ENCODE results near the gene MGMT. TPM values are rescaled to one million over a fixed set of nuclear protein-coding genes. Genes with fewer than 3 reads are reported as not detected.

MGMT gene
- total and polyA plus RNA-seq, 4 experiments from 2014 or later = 18.5 to 31.3 (median 24.4) TPM

DNA sequence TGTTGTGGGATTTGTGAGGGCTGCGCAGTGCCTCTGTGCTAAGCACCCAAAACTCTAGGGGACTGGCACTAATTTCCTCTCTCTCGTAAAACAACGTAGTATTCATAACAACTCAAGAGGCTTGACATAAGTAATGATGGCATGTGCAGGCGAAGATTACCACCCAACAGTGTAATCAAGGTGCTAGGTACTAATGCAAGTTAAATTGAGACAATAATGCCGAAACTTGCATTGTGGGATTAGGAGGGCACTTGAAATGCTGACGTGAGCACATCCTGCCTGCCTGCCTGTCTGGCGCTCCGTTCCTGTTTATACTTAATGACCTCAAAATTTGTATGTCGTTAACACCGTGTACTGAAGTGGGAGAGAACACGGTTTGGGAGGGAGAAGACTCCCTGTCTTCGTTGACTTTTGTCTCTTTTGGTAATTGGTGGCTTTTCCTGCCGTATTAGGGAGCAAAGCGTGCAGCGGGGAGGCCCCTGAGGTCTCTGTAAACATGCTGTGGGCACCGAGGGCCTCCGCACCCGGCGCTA lies 139.0 kb downstream of the MGMT start:
- no peak overlapping the region for H3K27ac Mint-ChIP-seq
- CTCF ChIA-PET (ENCODE audit: partially characterized antibody) = no interaction called here

GRCh38 chr10:129607607-129608109 lies 140.6 kb downstream of the MGMT start:
- intact Hi-C loops (cut with micrococcal nuclease) = no loop called here

More for the DNA sequence above, 139.0 kb downstream of the MGMT start:
- H3K9me3 ChIP-seq (ENCODE audit: control insufficient read depth in 1 of 2, low read length in 2 of 2) = no peaks in the 10 kb centered on the region
- H3K36me3 ChIP-seq (ENCODE audit: insufficient read depth, low read length) = no peaks in the 10 kb centered on the region
- peaks cover 32 to 62% of the 10 kb centered on the region in 2 donors for H3K36me3 Mint-ChIP-seq
- POLR2A ChIA-PET (ENCODE audit: partially characterized antibody) = no interaction called here
- H3K4me3 ChIP-seq (ENCODE audit: low read length in 2 of 2) = no peak overlapping the region
- no peak overlapping the region for H3K27ac ChIP-seq (ENCODE audit: low read depth, low read length)
- H3K4me1 ChIP-seq (ENCODE audit: insufficient read depth, low read length) = no peaks in the 10 kb centered on the region
- DNase-seq = no peak
- peaks cover 0 to 24% (median 5%) of the 10 kb centered on the region in 8 donors for H3K9me3 Mint-ChIP-seq
- no peaks in the 10 kb centered on the region for H3K27me3 Mint-ChIP-seq
- H3K27me3 ChIP-seq (ENCODE audit: insufficient read depth, low read length) = no peaks in the 10 kb centered on the region
- no peak overlapping the region for H3K4me3 Mint-ChIP-seq
- H3K4me1 Mint-ChIP-seq = peaks cover 0 to 4% (median under 1%) of the 10 kb centered on the region in 4 donors
- intact Hi-C loops (cut with micrococcal nuclease) = no loop called here

GRCh38 chr10:129608653-129609052 lies 141.6 kb downstream of the MGMT start:
- peaks cover 0 to 4% (median 2%) of the 10 kb centered on the region in 4 donors for H3K4me1 Mint-ChIP-seq

More at GRCh38 chr10:129607607-129608109, 140.6 kb downstream of the MGMT start:
- Histone ChIP-seq H3K4me1 (ENCODE audit: insufficient read depth, low read length) (no peaks in the 10 kb centered on the region), H3K27ac (ENCODE audit: low read depth, low read length) (no peak overlapping the region), H3K4me3 (ENCODE audit: low read length in 2 of 2) (no peak overlapping the region), H3K27me3 (ENCODE audit: insufficient read depth, low read length) (no peaks in the 10 kb centered on the region), H3K36me3 (ENCODE audit: insufficient read depth, low read length) (no peaks in the 10 kb centered on the region), H3K9me3 (ENCODE audit: control insufficient read depth in 1 of 2, low read length in 2 of 2) (no peaks in the 10 kb centered on the region)
- H3K27me3 Mint-ChIP-seq = no peaks in the 10 kb centered on the region
- peaks cover 32 to 67% of the 10 kb centered on the region in 2 donors for H3K36me3 Mint-ChIP-seq
- H3K4me3 Mint-ChIP-seq = no peak overlapping the region
- ChIA-PET POLR2A (ENCODE audit: partially characterized antibody) (no interaction called here), CTCF (ENCODE audit: partially characterized antibody) (no interaction called here)
- DNase-seq = no peak
- no peak overlapping the region for H3K27ac Mint-ChIP-seq
- peaks cover 0 to 4% (median under 1%) of the 10 kb centered on the region in 4 donors for H3K4me1 Mint-ChIP-seq
- peaks cover 0 to 36% (median 6%) of the 10 kb centered on the region in 8 donors for H3K9me3 Mint-ChIP-seq

DNA sequence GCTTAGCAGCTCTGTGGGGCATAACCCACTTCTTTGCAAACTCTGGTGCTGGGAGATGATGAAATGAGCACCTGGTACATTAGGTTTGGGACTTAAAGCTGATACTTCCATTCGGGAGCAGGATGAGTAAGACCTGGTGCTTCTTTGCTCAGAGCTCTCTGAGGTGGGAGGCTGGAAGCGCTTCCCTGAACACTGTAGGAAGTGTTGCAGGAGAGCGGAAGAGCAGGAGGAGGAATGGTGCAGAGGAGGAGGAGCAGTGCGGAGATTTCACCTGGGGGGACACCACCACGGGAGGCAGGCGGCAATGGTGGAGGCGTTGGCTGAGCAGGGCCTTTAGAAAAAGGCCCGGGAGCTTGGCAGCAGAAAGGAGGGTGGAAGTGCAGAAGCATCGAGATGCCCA lies 142.5 kb downstream of the MGMT start:
- CTCF ChIA-PET (ENCODE audit: partially characterized antibody) = no interaction called here

More at GRCh38 chr10:129608653-129609052, 141.6 kb downstream of the MGMT start:
- intact Hi-C loops (cut with micrococcal nuclease) = no loop called here
- Histone ChIP-seq H3K27me3 (ENCODE audit: insufficient read depth, low read length) (no peaks in the 10 kb centered on the region), H3K27ac (ENCODE audit: low read depth, low read length) (no peak overlapping the region), H3K4me3 (ENCODE audit: low read length in 2 of 2) (no peak overlapping the region), H3K36me3 (ENCODE audit: insufficient read depth, low read length) (no peaks in the 10 kb centered on the region), H3K4me1 (ENCODE audit: insufficient read depth, low read length) (no peaks in the 10 kb centered on the region), H3K9me3 (ENCODE audit: control insufficient read depth in 1 of 2, low read length in 2 of 2) (no peaks in the 10 kb centered on the region)
- CTCF ChIA-PET (ENCODE audit: partially characterized antibody) = no interaction called here
- Mint-ChIP-seq H3K27ac (no peak overlapping the region), H3K27me3 (no peaks in the 10 kb centered on the region), H3K4me3 (no peak overlapping the region), H3K9me3 (peaks cover 0 to 36% (median 6%) of the 10 kb centered on the region in 8 donors), H3K36me3 (peaks cover 31 to 65% of the 10 kb centered on the region in 2 donors)
- POLR2A ChIA-PET (ENCODE audit: partially characterized antibody) = no interaction called here
- DNase-seq = no peak

DNA sequence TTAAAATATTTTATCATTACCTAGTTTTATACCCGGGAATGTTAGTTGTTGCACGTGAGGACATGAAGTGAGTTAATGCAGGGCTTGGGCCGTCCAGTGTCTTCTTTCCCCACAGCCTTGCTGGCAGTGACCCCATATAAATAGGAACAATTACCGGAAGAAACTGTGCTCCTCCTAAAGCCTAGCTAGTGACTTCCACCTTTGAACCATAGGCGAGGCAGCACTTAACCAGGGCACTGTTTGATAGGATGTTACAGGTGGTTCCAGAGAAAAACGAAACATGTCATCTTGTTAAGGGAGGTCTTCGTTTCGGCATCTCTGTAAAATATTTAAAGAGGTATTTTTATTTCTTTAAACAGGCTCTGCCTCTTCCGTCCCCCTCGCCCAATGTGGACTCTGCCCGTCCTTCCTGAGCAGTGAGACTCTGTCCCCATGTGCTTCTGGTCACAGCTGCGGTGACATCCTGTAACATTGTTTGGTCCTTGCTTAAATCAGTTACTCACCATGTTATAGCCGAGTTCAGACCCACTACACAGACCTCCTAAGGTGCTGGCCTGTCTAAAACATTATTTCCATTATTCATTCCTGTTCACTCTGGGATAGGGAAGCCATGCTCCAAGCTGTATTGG lies 145.6 kb downstream of the MGMT start:
- no peaks in the 10 kb centered on the region for H3K9me3 ChIP-seq (ENCODE audit: control insufficient read depth in 1 of 2, low read length in 2 of 2)
- no peaks in the 10 kb centered on the region for H3K36me3 ChIP-seq (ENCODE audit: insufficient read depth, low read length)
- DNase-seq = no peak
- Mint-ChIP-seq H3K4me3 (no peak overlapping the region), H3K4me1 (peaks cover 4 to 10% (median 7%) of the 10 kb centered on the region in 4 donors), H3K36me3 (peaks cover 32 to 68% of the 10 kb centered on the region in 2 donors), H3K27ac (no peak overlapping the region), H3K9me3 (peaks cover 2 to 39% (median 11%) of the 10 kb centered on the region in 8 donors), H3K27me3 (no peaks in the 10 kb centered on the region)
- ChIA-PET POLR2A (ENCODE audit: partially characterized antibody) (no interaction called here), CTCF (ENCODE audit: partially characterized antibody) (no interaction called here)
- H3K27me3 ChIP-seq (ENCODE audit: insufficient read depth, low read length) = no peaks in the 10 kb centered on the region
- no peak overlapping the region for H3K27ac ChIP-seq (ENCODE audit: low read depth, low read length)
- no peak overlapping the region for H3K4me3 ChIP-seq (ENCODE audit: low read length in 2 of 2)
- no peaks in the 10 kb centered on the region for H3K4me1 ChIP-seq (ENCODE audit: insufficient read depth, low read length)
- intact Hi-C loops (cut with micrococcal nuclease) = no loop called here

More for the DNA sequence above, 142.5 kb downstream of the MGMT start:
- Mint-ChIP-seq H3K4me1 (peaks cover 0 to 8% (median 2%) of the 10 kb centered on the region in 4 donors), H3K27me3 (no peaks in the 10 kb centered on the region), H3K4me3 (no peak overlapping the region), H3K27ac (no peak overlapping the region), H3K36me3 (peaks cover 31 to 61% of the 10 kb centered on the region in 2 donors), H3K9me3 (peaks cover 0 to 36% (median 7%) of the 10 kb centered on the region in 8 donors)
- Histone ChIP-seq H3K27me3 (ENCODE audit: insufficient read depth, low read length) (no peaks in the 10 kb centered on the region), H3K4me3 (ENCODE audit: low read length in 2 of 2) (no peak overlapping the region), H3K36me3 (ENCODE audit: insufficient read depth, low read length) (no peaks in the 10 kb centered on the region), H3K4me1 (ENCODE audit: insufficient read depth, low read length) (no peaks in the 10 kb centered on the region), H3K9me3 (ENCODE audit: control insufficient read depth in 1 of 2, low read length in 2 of 2) (no peaks in the 10 kb centered on the region), H3K27ac (ENCODE audit: low read depth, low read length) (no peak overlapping the region)
- intact Hi-C loops (cut with micrococcal nuclease) = no loop called here
- POLR2A ChIA-PET (ENCODE audit: partially characterized antibody) = no interaction called here
- no peak for DNase-seq

DNA sequence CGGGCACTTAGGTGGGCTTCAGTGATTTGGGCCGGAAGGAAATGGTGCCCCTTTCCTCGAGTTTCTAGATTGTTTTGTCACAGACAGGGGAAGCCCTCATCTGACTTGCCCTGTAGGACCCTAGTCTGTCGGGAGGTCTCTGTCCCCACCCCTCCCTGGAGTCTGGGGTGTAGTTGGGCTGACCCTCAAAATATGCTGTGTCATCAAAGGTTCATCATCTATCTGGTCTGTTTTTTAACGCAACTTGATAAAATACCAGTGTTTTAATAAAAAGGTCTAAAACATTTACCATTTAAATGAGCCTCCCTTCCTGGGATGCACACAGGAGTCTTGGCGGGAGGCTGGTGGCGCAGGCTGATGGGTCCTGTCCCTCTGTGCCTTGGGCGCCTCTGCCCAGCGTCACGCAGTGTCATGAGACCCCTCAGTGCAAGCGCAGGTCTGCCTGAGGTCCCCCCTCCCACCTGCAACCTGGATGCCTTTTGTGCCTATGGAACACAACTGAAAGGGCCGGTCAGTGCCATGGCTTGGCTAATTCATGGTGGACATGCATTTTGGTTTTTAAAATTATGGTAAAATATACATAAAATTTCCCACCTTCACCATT lies 146.4 kb downstream of the MGMT start:
- Mint-ChIP-seq H3K4me3 (no peak overlapping the region), H3K9me3 (peaks cover 2 to 39% (median 12%) of the 10 kb centered on the region in 8 donors), H3K27ac (no peak overlapping the region), H3K4me1 (peaks cover 5 to 11% (median 8%) of the 10 kb centered on the region in 4 donors), H3K27me3 (no peaks in the 10 kb centered on the region), H3K36me3 (peaks cover 29 to 65% of the 10 kb centered on the region in 2 donors)
- H3K4me3 ChIP-seq (ENCODE audit: low read length in 2 of 2) = no peak overlapping the region
- intact Hi-C loops (cut with micrococcal nuclease) = no loop called here
- no peaks in the 10 kb centered on the region for H3K4me1 ChIP-seq (ENCODE audit: insufficient read depth, low read length)
- H3K36me3 ChIP-seq (ENCODE audit: insufficient read depth, low read length) = no peaks in the 10 kb centered on the region
- no peaks in the 10 kb centered on the region for H3K9me3 ChIP-seq (ENCODE audit: control insufficient read depth in 1 of 2, low read length in 2 of 2)
- no peak overlapping the region for H3K27ac ChIP-seq (ENCODE audit: low read depth, low read length)
- CTCF ChIA-PET (ENCODE audit: partially characterized antibody) = no interaction called here
- POLR2A ChIA-PET (ENCODE audit: partially characterized antibody) = no interaction called here
- H3K27me3 ChIP-seq (ENCODE audit: insufficient read depth, low read length) = no peaks in the 10 kb centered on the region
- no peak for DNase-seq

DNA sequence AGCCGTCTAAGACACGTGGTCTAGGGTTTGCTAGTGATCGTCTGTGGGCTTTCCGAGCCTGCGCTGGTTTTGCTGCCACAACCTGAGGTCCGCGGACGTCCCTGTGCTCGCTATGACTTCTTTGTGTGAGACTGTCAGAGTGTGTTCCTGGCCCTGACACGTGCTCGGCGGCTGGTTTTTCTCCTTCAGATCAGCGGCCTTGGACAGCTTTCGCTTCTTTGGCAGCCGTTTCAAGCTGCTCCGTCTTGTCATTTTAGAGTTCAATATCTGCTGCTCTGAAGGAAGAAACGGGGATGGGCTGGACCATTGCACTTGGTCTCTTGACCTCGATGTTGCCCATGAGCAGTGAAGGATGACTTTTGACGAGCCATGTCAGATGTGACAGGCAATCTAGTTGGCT lies 147.3 kb downstream of the MGMT start:
- no peak for DNase-seq
- POLR2A ChIA-PET (ENCODE audit: partially characterized antibody) = no interaction called here
- Mint-ChIP-seq H3K27me3 (no peaks in the 10 kb centered on the region), H3K4me3 (no peak overlapping the region), H3K27ac (no peak overlapping the region), H3K9me3 (peaks cover 2 to 44% (median 14%) of the 10 kb centered on the region in 8 donors), H3K36me3 (peaks cover 29 to 64% of the 10 kb centered on the region in 2 donors), H3K4me1 (peaks cover 5 to 13% (median 8%) of the 10 kb centered on the region in 4 donors)
- intact Hi-C loops (cut with micrococcal nuclease) = no loop called here
- Histone ChIP-seq H3K4me1 (ENCODE audit: insufficient read depth, low read length) (no peaks in the 10 kb centered on the region), H3K9me3 (ENCODE audit: control insufficient read depth in 1 of 2, low read length in 2 of 2) (no peaks in the 10 kb centered on the region), H3K4me3 (ENCODE audit: low read length in 2 of 2) (no peak overlapping the region), H3K27me3 (ENCODE audit: insufficient read depth, low read length) (no peaks in the 10 kb centered on the region), H3K27ac (ENCODE audit: low read depth, low read length) (no peak overlapping the region), H3K36me3 (ENCODE audit: insufficient read depth, low read length) (no peaks in the 10 kb centered on the region)
- CTCF ChIA-PET (ENCODE audit: partially characterized antibody) = no interaction called here

All from CD4-positive, alpha-beta memory T cell (primary cell).